HL-60 (cell line): Measurements from ENCODE around the gene EPHB2.

Source experiments
- DNase-seq, 2 experiments: peaks; one replicate each; pipeline ENCODE4 v3.0.0-alpha.2; 2010 to 2020; ENCODE audit warnings: low read depth in 1 of 2, low spot score in 1 of 2
- H3K27ac ChIP-seq: fragments of 250-450 bp; sonication (Bioruptor Pico); replicated peaks from 2 replicates; pipeline ENCODE4 v1.5.1; 2020; ENCODE audit warnings: mild to moderate bottlenecking, moderate library complexity
- H3K27me3 ChIP-seq: fragments of 250-450 bp; sonication (Bioruptor Pico); 2 replicates; pipeline ENCODE4 v1.5.1; 2021; ENCODE audit warnings: mild to moderate bottlenecking, moderate library complexity; ENCODE audit not compliant: insufficient read depth, poor library complexity, severe bottlenecking
- H3K4me3 ChIP-seq: replicated peaks from 2 replicates; pipeline ENCODE4 v1.5.1; 2011; ENCODE audit warnings: mild to moderate bottlenecking, control low read depth, low read length; ENCODE audit not compliant: insufficient read depth
- CTCF ChIP-seq: IDR thresholded peaks from one replicate; pipeline ENCODE4 v1.5.1; 2011; ENCODE audit warnings: low read length, control low read depth, inconsistent platforms; ENCODE audit not compliant: insufficient read depth
- GABPA ChIP-seq: IDR thresholded peaks from 2 replicates; pipeline ENCODE4 v1.6.1; 2012; ENCODE audit warnings: low read depth
- POLR2AphosphoS5 ChIP-seq: IDR thresholded peaks from 2 replicates; pipeline ENCODE4 v1.6.1; 2012; ENCODE audit warnings: low read depth
- REST ChIP-seq: IDR thresholded peaks from 2 replicates; pipeline ENCODE4 v1.6.1; 2012; ENCODE audit warnings: low read depth; ENCODE audit not compliant: insufficient replicate concordance
- SPI1 ChIP-seq: IDR thresholded peaks from 2 replicates; pipeline ENCODE4 v1.6.1; 2012; ENCODE audit warnings: low read depth, mild to moderate bottlenecking, borderline replicate concordance

EPHB2 gene

GRCh38 chr1:22795366-22795714 lies 84.7 kb downstream of the EPHB2 start:
- Histone ChIP-seq H3K27me3 (no peaks in the 10 kb centered on the region), H3K27ac (no peak overlapping the region), H3K4me3 (no peak overlapping the region)
- TF ChIP-seq POLR2AphosphoS5 (no peak), SPI1 (no peak), CTCF (no peak), REST (no peak), GABPA (no peak)
- DNase-seq: no peak

- Histone ChIP-seq H3K27me3 (no peaks in the 10 kb centered on the region), H3K4me3 (no peak overlapping the region), H3K27ac (no peak overlapping the region)
- TF ChIP-seq REST (no peak), POLR2AphosphoS5 (no peak), GABPA (no peak), CTCF (no peak), SPI1 (no peak)
- DNase-seq: no peak
Observed at GRCh38 chr1:22796642-22797041, 86.0 kb downstream of the EPHB2 start.

GRCh38 chr1:22798083-22798482 lies 87.4 kb downstream of the EPHB2 start:
- Histone ChIP-seq H3K27ac (no peak overlapping the region), H3K27me3 (no peaks in the 10 kb centered on the region), H3K4me3 (no peak overlapping the region)
- no peak for DNase-seq
- TF ChIP-seq SPI1 (no peak), CTCF (no peak), REST (no peak)
